A549 treated with RU486 at 1 μM for 4 hours (cell line): ENCODE data around the gene SNRPA. TPM values are rescaled to one million over a fixed set of nuclear protein-coding genes. Genes with fewer than 3 reads are reported as not detected.

Experiments used
- total RNA-seq: library from RNA; stranded (reverse); fragments of 200-300 nt; extraction: Qiagen RNA extraction; gene quantifications from 5 replicates; pipeline ENCODE4 v1.2.3, GENCODE V29; 2022; ENCODE audit warnings: low read depth

SNRPA gene
- 148 to 217 TPM (median 162 TPM) in 5 replicates for total RNA-seq

DNA sequence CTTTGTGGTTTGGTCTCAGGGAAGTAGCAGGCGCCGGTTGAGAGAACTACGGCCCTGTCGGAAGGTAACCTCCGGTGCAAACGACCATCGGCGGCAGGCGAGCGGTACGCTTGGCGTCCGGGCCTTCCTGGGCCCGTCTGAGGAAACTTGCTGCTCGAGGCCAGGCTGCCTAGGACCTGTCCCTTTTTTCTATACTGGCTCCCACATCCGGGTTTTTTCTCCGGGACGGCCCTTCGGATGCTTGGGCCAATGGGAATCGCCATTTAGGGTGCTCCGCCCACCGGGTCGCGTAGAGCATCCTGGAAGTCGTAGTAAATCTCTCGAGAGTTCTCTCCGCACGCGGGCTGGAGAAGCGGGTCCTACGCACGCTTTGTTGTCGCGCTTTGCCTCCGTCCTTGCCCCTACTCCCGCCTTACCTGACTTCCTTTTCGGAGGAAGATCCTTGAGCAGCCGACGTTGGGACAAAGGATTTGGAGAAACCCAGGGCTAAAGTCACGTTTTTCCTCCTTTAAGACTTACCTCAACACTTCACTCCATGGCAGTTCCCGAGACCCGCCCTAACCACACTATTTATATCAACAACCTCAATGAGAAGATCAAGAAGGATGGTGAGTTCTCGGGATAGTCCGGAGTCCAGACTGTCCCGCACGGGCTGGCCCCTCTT, at the start of gene SNRPA:
TSS of gene SNRPA (plus strand) at position 330 of the 664 bp plus-strand sequence. CDS start at position 536, 206 bp downstream.

DNA sequence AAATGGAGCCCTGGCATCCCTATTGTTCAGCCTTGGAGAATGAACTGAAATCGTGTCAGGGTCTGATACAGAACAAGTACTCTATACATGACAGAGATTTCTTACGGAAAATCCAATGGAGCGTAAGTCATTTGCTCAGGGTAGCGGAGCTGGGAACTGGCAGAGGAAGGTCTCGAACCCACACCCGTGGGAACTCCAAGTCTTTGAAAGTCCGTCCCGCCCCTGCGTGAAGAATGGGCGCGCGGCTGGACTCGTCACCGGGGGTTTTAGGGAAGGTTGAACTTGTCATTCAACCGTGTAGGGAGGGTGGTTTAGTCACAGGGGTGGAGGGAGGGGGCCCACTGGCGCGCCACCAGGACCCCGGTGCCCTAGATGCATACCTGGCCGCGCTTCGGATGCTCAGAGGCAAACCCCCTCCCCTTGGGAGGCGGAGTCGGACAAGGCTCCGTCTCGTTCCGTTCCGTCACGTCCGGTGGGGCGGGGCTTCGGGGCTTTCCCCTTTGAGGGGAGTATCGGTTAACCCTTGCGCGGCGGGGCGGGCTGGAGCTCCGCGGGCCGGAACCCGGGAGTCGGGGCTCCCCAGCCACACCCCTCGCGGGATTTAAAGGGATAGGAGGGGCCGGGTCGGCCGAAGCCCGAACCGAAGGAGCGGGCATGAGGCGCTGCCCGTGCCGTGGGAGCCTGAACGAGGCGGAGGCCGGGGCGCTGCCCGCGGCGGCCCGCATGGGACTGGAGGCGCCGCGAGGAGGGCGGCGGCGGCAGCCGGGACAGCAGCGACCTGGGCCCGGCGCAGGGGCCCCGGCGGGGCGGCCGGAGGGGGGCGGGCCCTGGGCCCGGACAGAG, 34.3 kb upstream of the SNRPA start, which contains the start of the genes COQ8B and ITPKC:
TSS of gene COQ8B (minus strand) at position 405 of the 843 bp plus-strand sequence. CDS start 2,254 bp downstream, outside the sequence.
TSS of gene ITPKC (plus strand) at position 631 of the 843 bp plus-strand sequence. CDS start at position 655, 24 bp downstream.

DNA sequence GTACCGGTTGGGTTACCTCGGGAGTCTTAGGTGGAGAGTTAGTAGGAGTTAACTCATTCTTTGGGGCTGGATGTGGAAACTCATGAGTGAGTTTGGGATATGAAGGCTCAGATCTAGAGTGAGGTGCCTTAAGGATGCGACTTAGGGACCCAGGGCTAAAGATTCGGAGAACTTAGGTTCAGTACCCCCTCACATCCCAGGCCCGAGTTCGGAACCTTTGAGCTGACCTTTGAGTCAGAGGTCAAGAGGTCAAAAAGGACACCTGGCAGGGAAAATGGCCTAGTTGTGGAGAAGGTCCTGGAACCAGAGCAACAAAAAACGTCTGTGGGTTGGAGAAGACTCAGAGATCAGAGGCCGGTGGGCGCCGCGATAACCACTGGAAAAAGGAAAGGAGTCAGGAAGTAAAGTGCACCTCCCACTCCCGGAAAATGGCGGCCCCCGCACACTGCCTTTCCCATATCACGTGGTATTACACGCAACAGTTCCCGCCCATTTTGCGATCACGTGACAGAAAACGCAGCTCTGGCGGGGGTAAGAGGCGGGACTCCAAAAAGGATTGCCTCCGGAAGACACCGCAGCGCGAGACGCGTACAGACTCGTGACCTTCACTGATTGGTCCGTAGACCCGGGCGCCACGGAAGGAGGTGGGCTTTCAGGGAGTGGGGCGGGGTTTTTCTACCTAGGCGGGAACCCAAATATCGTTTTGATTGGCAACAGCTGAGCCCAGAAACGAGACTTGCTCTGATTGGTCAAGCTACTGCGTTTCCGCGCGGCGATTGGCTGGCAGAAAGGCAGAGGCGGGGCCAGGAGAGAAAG, 737 bp upstream of the SNRPA start, which contains the start of gene ACTMAP:
TSS of gene ACTMAP (minus strand) at position 420 of the 816 bp plus-strand sequence. CDS start 674 bp downstream, outside the sequence.

DNA sequence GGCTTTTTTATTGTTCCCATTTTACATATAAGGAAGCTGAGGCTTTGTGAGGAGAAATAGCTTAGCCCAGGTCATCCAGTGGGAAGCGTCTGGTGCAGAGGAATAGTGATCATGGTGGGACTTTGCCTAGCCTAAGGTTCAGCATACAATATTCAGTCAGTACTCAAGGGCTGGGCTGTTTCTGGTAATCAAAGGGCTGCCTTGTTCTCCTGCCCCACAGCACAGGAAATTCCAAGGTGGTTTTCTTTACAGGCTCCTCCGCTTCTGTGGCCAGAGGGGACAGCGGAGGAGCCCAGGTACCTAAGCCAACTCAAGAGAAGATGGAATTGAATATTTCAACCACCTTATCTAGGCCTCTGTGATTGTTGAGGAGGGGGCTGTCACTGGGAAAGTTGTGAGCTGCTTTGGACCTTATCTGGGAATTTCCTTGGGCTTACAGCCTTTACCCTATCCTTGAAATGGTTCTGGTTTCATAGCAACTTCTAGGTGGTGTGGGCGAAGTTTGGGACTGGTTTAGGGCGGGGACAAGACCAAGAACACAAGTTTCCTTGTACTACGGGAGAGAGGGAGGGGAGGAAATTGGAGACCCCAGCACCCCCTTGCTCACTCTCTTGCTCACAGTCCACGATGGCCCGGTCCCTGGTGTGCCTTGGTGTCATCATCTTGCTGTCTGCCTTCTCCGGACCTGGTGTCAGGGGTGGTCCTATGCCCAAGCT, 24.1 kb downstream of the SNRPA start, which contains the start of gene MIA:
TSS of gene MIA (plus strand) at position 606 of the 716 bp plus-strand sequence. CDS start at position 628, 22 bp downstream.

DNA sequence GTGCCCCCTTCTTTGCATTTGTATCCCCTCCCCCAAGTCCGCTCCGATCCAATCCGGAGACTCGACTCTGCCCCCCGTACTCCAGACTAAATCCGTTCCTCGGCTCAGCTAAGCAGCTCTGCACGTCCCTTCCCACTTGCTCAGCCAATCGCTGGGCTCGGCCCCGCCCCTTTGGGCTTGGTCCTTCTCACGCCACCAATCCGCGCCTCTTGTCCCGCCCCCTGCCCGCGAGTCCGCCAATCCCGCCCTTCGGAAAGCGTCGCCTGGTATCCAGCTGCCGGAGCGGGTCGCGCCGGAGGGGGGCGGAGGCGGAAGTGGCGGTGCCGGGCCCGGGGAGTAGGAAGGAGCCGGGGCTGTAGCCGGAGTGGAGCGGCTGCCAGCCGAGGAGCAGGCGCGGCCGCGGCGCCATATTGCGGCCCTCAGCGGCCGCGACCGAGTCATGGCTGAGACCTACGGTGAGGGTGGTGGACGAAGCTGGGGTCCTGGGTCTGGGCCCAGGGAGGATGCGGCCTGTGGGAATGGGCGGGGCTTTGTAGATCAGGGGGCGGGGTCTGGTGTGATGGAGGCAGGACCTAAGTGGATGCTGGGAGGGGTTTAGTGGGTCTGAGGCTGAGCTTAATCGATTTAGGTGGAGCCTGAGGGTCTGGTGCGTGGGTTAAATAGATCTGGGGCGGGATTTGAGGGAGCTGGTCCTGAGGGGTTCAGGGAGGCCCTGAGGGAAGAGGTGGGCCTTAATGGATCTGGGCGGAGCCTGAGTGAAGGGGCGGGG, 27.1 kb downstream of the SNRPA start, which contains the start of gene RAB4B:
TSS of gene RAB4B (plus strand) at position 311 of the 769 bp plus-strand sequence. CDS start at position 440, 129 bp downstream.

DNA sequence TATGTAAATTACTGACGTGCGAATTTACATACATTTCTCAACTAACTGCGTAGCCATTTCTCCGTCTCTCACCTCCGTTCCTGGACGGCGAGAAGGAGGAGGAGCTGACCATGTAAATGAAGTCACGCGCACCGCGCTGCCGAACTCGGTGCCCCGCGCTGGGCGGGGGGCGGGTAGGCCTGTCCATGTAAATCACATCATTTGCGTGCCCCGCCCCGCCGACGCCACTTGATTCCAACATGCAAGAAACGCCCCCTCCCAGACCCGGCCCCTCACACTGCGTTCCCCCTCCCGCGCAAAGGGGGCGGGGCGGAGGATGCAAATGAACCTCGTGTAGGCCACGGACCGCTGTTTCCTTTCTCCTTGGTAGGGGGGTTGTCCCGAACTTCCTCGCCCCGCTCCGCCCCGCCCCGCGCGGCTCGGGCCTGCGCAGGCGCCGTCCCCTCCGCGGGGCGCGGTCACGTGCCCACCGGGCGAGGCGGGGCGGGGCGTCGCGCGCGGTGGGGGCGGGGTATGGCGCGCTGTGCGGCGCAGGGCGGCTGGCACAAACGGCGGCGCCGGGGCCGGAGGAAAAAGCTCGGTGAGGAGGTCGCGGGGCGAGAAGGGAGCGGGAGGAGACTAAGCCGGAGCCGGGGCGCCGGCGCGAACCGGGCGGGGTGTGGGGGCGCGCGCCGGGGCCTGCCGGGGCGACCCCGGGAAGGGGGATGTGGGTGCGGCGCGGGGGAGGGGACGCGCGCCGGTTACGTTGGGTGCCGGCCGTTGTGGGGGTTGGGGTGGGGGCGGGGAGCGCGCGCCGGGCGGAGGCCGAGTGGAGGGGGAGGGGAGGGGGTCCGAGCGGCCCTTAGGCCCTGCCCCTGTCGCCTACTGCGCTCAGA, 47.9 kb downstream of the SNRPA start, which contains the start of gene EGLN2:
TSS of gene EGLN2 (plus strand) at position 509 of the 875 bp plus-strand sequence. CDS start 1,382 bp downstream, outside the sequence.

Other genes with a start within 250 kb of the SNRPA start
- gene SHKBP1, start 174.3 kb upstream of the SNRPA start, total RNA-seq, result 99.0 to 162 TPM (median 140 TPM) in 5 replicates
- gene LTBP4, start 149.8 kb upstream of the SNRPA start, total RNA-seq, result 42.6 to 67.2 TPM (median 46.7 TPM) in 5 replicates
- gene NUMBL, start 60.6 kb upstream of the SNRPA start, total RNA-seq, result 47.2 to 71.5 TPM (median 63.4 TPM) in 5 replicates
- gene COQ8B, start 34.3 kb upstream of the SNRPA start, total RNA-seq, result 55.7 to 69.6 TPM (median 67.0 TPM) in 5 replicates
- gene ITPKC, start 34.1 kb upstream of the SNRPA start, total RNA-seq, result 15.1 to 20.5 TPM (median 17.7 TPM) in 5 replicates
- 12.8 to 21.0 TPM (median 19.4 TPM) in 5 replicates for gene ACTMAP, start 726 bp upstream of the SNRPA start, total RNA-seq
- gene MIA, start 24.3 kb downstream of the SNRPA start, total RNA-seq, result 1.1 TPM in 1 of 5 replicates, not detected in the others
- 11.0 to 21.4 TPM (median 18.5 TPM) in 5 replicates for gene RAB4B, start 27.0 kb downstream of the SNRPA start, total RNA-seq
- 66.3 to 90.3 TPM (median 84.8 TPM) in 5 replicates for gene EGLN2, start 48.0 kb downstream of the SNRPA start, total RNA-seq
- gene CYP2A6, start 99.2 kb downstream of the SNRPA start, total RNA-seq, result 0.26 TPM in 1 of 5 replicates, not detected in the others
- gene CYP2A7, start 131.0 kb downstream of the SNRPA start, total RNA-seq, result not detected in 5 replicates
- gene CYP2B6, start 240.1 kb downstream of the SNRPA start, total RNA-seq, result 0.11 TPM in 1 of 5 replicates, not detected in the others